GM12801 (cell line): Measurements from ENCODE around the gene INAFM2.

Source experiments
- TF ChIP-seq, protein P1 (sequence below): IDR thresholded peaks from one replicate; pipeline ENCODE4 v1.5.1; 2011; ENCODE audit warnings: control low read depth; ENCODE audit not compliant: insufficient read length; ENCODE audit errors: extremely low read depth

The INAFM2 gene

DNA sequence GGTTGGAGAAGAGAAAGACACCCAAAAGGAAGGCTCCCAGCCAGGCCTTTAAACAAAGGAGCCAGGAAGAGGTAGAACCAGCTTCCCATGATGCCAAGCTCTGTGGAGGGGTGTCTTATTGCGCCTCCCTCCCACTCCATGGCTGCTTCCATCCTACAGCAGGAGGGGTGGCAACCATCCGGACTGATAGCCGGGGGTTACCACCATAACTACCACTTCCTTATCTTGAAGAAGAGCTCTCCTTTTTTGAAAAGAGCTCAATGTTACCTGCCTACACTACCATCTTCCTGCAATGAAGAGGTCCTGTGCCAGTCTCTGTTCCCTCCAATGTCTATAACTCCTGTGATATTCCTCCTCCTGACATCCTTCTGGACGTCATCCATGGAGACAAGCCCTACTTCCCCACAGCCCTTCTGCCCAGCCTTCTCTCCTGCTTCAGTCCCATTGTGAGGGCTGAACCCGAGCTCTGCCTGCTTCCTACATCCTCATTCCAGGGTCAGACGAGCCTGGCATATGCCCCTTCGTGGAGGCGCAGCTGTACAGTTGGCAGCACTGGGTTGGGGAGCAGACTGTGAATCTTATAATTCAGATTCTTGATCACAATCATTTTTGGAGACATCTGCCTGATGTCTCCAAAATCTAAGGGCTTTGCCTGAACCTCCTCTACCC lies 8.8 kb downstream of the INAFM2 start:
- TF ChIP-seq, protein P1, sequence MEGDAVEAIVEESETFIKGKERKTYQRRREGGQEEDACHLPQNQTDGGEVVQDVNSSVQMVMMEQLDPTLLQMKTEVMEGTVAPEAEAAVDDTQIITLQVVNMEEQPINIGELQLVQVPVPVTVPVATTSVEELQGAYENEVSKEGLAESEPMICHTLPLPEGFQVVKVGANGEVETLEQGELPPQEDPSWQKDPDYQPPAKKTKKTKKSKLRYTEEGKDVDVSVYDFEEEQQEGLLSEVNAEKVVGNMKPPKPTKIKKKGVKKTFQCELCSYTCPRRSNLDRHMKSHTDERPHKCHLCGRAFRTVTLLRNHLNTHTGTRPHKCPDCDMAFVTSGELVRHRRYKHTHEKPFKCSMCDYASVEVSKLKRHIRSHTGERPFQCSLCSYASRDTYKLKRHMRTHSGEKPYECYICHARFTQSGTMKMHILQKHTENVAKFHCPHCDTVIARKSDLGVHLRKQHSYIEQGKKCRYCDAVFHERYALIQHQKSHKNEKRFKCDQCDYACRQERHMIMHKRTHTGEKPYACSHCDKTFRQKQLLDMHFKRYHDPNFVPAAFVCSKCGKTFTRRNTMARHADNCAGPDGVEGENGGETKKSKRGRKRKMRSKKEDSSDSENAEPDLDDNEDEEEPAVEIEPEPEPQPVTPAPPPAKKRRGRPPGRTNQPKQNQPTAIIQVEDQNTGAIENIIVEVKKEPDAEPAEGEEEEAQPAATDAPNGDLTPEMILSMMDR, result no peak

DNA sequence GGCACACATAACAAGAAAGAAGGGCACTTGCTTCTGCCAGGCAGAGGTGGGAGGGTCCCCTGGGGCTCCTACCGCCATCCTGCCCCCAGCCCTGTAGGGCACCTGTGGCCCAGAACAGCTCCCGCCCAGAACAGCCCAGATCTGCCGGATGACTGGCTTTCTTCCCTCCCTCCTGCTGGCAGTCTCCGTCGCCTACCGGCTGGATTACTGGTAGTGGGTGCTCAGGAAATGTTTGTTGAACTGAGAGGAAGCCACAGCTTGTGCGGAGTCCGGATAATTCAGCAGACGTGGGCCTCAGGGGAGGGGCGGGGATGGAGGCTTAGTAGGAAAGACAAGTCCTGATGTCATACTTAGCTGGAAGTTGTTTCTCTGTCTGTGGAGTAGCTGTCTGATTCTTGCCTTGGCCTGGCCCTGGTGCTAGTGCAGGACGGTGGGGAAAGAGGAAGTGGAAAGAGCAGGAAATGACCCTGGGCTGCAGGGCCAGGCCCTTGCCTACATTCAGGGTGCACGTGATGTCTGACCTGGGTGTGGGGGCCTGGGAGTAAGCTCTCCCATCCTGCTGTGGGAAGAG lies 10.5 kb downstream of the INAFM2 start:
- TF ChIP-seq, protein P1, result no peak

DNA sequence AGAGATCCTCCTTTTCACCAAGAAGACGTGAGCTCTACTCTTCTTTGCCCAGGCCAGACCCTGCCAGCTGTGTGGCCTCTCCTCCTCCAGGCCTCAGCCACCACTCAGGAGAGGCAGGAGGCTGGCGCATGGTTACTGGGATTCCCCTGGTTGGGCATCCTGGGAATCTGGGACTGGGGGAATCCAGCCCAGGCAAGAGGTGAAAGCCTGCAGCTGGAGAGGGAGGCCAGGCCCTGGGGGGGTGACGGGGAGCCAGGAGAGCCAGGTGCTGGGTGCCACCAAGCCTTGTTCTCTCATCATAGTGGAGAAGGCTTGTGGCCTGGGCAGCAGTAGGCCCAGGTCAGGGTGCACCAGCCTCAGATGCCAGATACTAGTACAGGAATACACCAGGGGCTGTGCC lies 11.0 kb downstream of the INAFM2 start:
- TF ChIP-seq, protein P1, result no peak

DNA sequence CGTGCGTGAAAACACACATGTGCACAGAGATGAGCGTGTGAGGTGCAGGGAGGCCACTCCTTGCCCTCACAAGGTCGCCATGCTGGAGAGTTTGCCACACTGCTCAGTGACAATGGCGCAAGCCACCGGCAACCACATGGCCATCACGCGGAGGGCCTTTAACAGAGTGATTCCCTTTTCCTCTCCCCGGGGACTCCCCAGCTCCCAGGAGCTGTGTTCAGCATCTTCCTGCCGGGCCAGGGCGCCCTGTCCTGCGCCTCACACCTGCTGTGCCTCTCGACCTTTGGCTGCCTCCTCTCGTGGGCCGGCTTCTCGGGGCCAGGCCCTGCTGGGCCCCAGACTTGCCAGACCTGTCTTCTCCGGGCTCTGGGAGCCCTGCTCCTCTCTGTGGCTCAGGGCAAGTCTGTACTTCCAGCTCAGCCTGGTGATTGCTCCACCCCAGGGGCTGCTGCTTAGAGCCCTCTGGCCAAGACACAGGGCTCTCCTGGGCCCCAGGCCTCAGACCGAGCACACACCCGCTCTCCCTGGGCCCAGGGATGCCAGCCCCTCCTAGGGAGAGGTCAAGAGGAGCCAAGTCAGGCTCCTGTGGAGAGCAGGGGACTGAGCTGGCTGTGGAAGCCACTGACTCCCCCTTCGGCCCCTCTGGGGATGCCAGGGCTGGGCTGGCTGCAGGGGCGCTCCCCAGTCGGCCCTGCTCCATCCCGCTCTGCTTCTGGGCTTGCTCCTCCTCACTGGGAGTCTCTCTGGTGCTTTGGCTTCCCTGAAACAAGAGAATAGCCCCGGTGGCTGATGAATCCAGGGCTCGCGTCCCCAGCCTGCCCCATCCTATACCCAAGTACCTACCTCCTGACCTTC lies 11.7 kb downstream of the INAFM2 start:
- TF ChIP-seq, protein P1, result no peak

DNA sequence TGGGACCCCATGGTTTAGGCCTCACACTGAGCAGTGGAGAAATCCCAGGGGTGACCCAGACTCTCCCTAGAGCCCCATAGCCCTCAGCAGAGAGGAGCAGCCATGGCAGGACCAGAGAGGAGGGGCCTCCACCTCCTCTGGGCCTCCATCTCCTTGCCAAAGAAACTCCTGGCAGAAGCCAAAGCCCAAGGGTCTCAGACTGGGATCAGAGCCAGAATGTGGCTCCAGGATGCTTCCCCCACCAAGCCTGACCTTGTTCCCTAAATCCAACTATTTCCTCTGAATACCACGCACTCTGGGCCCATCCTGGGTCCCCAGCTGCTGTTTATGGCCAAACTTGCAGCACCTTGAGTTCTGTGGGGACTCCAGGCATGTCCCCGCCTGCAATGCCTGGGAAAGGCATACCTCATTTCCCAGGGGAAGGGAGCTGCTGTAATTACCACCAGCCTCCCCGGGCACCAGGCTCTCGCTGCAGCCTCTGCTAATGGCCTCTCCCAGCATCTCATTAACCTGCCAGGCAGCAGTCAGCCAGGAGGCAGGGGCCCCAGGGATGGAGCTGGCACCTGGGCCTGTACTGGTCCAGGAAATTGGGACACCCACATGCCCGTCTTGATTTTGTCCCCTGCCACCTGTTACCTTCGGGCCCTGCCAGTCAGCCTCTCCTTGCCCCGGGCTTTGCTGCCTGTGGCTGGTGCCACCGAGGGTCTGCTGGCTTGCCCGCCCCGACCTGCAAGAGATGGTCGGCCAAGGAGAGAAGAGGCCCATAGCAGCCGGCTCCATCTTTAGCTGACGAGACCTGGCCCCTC lies 12.6 kb downstream of the INAFM2 start:
- TF ChIP-seq, protein P1, result no peak

DNA sequence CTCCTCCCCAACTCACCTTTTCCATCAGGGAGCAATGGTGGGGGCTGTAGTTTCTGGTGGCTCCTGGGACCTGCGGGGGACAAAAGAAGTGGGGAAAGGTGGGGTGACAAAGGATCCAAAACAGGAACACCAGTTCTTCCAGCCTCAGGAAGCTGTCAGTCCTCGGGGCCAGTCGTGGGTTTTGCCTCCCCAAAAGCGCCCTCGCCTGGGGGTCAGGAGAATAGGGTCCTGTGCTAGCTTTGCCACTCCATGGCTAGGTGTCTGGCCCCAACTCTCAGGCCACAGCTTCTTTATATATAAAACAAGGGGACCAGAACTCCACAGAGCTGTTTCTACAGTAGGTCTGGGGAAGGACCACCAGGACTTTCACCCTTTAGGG lies 13.2 kb downstream of the INAFM2 start:
- TF ChIP-seq, protein P1, result no peak

DNA sequence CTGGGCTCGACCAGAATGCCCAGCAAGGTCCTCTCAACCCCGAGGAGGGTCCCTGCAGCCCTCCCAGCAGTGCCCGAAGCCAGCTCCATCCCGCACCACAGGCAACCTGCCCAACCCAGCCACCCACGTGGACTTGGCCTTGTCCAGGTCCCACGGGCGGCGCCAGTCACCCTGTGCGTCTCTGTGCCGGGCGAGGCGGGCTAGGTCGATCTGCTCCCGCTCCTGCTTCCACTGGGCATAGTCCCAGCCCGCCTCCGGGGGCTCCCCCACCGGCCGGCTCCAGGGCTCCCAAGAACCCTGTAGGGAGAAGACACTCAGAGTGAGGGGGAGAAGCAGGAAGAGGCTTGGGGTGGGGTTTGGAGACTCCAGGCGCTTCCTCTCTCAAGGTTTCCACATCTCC lies 14.1 kb downstream of the INAFM2 start:
- TF ChIP-seq, protein P1, result no peak
